ENCODE measurements around the gene ASXL1. TPM values are rescaled to one million over a fixed set of nuclear protein-coding genes. Genes with fewer than 3 reads are reported as not detected.

ASXL1 gene
- total RNA-seq: 10 to 100 TPM; 61.8 to 96.4 TPM
- 10 to 100 TPM; 24.2 to 27.0 TPM for polyA plus RNA-seq
- long read RNA-seq, donor 1, full-length matches to known transcripts: 3 of 8 reads
- long read RNA-seq, donor 1, partial matches to known transcripts: 5 of 8 reads
- long read RNA-seq, donor 1, other reads (novel, unspliced or antisense): 0 of 8 reads
- long read RNA-seq, donor 2: 0 reads
- long read RNA-seq, donor 3, full-length matches to known transcripts: 3 of 3 reads
- long read RNA-seq, donor 3, partial matches to known transcripts: 0 of 3 reads
- long read RNA-seq, donor 3, other reads (novel, unspliced or antisense): 0 of 3 reads
- long read RNA-seq, donor 4, full-length matches to known transcripts: 2 of 2 reads
- long read RNA-seq, donor 4, partial matches to known transcripts: 0 of 2 reads
- long read RNA-seq, donor 4, other reads (novel, unspliced or antisense): 0 of 2 reads
- long read RNA-seq, donor 5, full-length matches to known transcripts: 5 of 13 reads
- long read RNA-seq, donor 5, partial matches to known transcripts: 8 of 13 reads
- long read RNA-seq, donor 5, other reads (novel, unspliced or antisense): 0 of 13 reads

DNA sequence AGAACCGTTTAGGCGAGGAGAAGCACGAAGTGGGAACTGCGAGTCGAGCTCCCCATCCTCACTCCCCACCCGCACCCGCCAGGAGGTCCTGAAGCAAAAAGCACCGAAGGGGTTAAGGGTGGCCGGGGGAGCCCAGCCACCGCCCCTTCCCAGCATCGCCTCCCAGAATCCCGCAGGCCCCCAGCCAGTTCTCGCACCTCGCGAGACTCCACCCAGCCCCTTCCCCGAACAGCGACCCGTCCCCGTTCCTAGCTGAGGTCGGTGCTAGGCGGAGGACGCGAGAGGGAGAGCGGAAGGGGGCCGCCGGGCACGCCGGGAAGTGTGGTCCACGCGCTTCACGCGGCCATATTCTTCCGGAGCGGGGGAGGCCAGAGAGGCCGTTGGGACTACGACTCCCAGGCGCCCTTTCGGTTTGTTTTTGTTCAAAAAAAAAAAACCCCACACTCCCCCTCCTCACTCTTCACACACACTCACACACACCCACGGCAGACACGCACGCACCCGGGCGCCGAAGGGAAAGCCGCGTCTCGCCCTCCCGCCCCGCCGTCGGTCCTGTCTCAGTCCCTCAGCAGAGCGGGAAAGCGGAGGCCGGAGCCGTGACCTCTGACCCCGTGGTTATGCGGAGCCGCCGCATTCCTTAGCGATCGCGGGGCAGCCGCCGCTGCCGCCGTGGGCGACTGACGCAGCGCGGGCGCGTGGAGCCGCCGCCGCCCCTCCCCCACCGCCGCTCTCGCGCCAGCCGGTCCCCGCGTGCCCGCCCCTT is at the start of gene ASXL1:
Gene ASXL1 (plus strand): TSS at position 463 of the 763 bp plus-strand sequence. CDS start 445 bp downstream, outside the sequence.
- peak within 1 kb of the TSS; percentile 82 to 92 for H3K9ac ChIP-seq (ENCODE audit: insufficient read depth in 1 of 2, low read length in 2 of 2)
- no peaks in the 10 kb centered on the region for H3K36me3 ChIP-seq (ENCODE audit: control insufficient read depth in 4 of 4, insufficient read depth in 4 of 4, low read length in 4 of 4)
- peak within 1 kb of the TSS; percentile 68 for H3K4me3 ChIP-seq
- peak; percentile 99 to 100 (median 100) for DNase-seq
- ATAC-seq (ENCODE audit: insufficient read depth, low FRiP score): peak; percentile 94
- no peaks in the 10 kb centered on the region for H3K27me3 ChIP-seq (ENCODE audit: control insufficient read depth in 3 of 3, insufficient read depth in 3 of 3, low read length in 2 of 3)
- H3K4me1 ChIP-seq (ENCODE audit: control insufficient read depth in 5 of 5, insufficient read depth in 5 of 5, low read length in 5 of 5): peaks cover 0 to 18% (median 7%) of the 10 kb centered on the region in 5 donors
- TF ChIP-seq, protein P1, sequence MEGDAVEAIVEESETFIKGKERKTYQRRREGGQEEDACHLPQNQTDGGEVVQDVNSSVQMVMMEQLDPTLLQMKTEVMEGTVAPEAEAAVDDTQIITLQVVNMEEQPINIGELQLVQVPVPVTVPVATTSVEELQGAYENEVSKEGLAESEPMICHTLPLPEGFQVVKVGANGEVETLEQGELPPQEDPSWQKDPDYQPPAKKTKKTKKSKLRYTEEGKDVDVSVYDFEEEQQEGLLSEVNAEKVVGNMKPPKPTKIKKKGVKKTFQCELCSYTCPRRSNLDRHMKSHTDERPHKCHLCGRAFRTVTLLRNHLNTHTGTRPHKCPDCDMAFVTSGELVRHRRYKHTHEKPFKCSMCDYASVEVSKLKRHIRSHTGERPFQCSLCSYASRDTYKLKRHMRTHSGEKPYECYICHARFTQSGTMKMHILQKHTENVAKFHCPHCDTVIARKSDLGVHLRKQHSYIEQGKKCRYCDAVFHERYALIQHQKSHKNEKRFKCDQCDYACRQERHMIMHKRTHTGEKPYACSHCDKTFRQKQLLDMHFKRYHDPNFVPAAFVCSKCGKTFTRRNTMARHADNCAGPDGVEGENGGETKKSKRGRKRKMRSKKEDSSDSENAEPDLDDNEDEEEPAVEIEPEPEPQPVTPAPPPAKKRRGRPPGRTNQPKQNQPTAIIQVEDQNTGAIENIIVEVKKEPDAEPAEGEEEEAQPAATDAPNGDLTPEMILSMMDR (IDR thresholded peaks at IDR 0.05; ENCODE audit: control extremely low read depth, extremely low read depth): no peak
- WGBS, 2 donors: 0% methylated on average over 68 to 83 of the region's 83 CpGs
- peaks cover 0 to 5% (median 0%) of the 10 kb centered on the region in 4 donors for H3K9me3 ChIP-seq (ENCODE audit: control insufficient read depth in 4 of 4, insufficient read depth in 3 of 4, low read length in 3 of 4)
- peak within 1 kb of the TSS; percentile 93 to 99 for H3K27ac ChIP-seq (ENCODE audit: low read depth in 1 of 2, low read length in 1 of 2)

DNA sequence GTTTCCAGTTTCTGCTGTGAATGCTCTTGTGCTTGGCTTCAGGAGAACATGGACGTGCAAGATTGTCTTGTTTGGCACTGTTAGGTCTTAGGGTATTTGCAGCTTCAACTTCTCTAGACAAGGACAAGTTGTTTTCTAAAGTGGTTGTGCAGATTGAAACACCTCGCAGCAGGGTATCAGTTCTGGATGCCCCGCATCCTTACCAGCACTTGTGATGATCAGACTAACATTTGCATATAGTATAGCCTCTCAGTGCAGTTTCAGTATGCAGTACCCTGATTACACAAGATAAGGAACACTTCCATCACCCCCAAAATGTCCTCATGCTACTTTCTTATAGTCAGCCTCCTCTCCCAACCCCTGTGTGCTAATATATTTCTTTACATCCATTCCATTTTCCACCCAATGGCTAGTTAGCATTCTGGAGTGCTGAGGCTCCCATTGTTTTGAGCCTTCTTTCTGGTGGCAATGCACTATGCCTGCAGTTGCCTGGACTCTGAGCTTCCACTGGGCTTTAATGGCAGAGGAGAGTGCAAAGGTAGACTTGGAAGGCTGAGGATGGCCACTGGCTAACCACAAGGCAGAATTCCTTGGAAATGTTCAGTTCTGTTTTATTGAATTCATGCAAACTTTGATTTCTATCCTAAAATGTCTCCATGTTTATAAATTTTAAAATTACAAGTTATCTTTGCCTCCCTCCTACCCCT is 45.3 kb upstream of the ASXL1 start:
- H3K9ac ChIP-seq (ENCODE audit: insufficient read depth in 1 of 2, low read length in 2 of 2): no peak overlapping the region
- DNase-seq: no peak
- TF ChIP-seq, protein P1 (IDR thresholded peaks at IDR 0.05; ENCODE audit: control extremely low read depth, extremely low read depth): no peak
- no peak overlapping the region for H3K27ac ChIP-seq (ENCODE audit: low read depth in 1 of 2, low read length in 1 of 2)
- H3K27me3 ChIP-seq (ENCODE audit: control insufficient read depth in 3 of 3, insufficient read depth in 3 of 3, low read length in 2 of 3): no peaks in the 10 kb centered on the region
- no peaks in the 10 kb centered on the region for H3K4me1 ChIP-seq (ENCODE audit: control insufficient read depth in 5 of 5, insufficient read depth in 5 of 5, low read length in 5 of 5)
- H3K9me3 ChIP-seq (ENCODE audit: control insufficient read depth in 4 of 4, insufficient read depth in 3 of 4, low read length in 3 of 4): no peaks in the 10 kb centered on the region
- WGBS, 2 donors: 61 to 82% methylated on average over 3 of the region's 3 CpGs
- H3K36me3 ChIP-seq (ENCODE audit: control insufficient read depth in 4 of 4, insufficient read depth in 4 of 4, low read length in 4 of 4): peaks cover 15 to 31% (median 21%) of the 10 kb centered on the region in 4 donors
- no peak for ATAC-seq (ENCODE audit: insufficient read depth, low FRiP score)
- no peak overlapping the region for H3K4me3 ChIP-seq

DNA sequence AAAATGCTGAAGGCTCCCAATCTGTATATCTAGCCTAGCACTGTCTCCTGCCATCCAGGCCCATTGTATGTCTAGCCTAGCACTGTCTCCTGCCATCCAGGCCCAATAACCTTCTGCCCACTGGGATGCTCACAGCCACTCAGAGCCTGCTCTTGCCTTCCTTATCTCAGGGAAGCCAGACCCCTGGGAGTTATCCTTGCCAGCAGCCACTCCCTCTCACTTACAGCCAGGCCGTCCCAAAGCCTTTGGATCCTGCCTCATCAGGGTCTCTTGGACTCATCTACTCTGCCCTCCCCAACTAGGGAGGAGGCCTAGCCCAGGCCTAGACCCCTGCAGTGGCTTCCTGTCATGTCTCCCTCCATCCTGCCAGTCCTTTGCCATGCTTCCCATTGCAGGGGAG is 43.4 kb upstream of the ASXL1 start:
- H3K4me1 ChIP-seq (ENCODE audit: control insufficient read depth in 5 of 5, insufficient read depth in 5 of 5, low read length in 5 of 5): no peaks in the 10 kb centered on the region
- TF ChIP-seq, protein P1 (IDR thresholded peaks at IDR 0.05; ENCODE audit: control extremely low read depth, extremely low read depth): no peak
- ATAC-seq (ENCODE audit: insufficient read depth, low FRiP score): no peak
- DNase-seq: no peak
- H3K36me3 ChIP-seq (ENCODE audit: control insufficient read depth in 4 of 4, insufficient read depth in 4 of 4, low read length in 4 of 4): peaks cover 16 to 30% (median 23%) of the 10 kb centered on the region in 4 donors
- no peak overlapping the region for H3K4me3 ChIP-seq
- H3K27ac ChIP-seq (ENCODE audit: low read depth in 1 of 2, low read length in 1 of 2): no peak overlapping the region
- H3K9ac ChIP-seq (ENCODE audit: insufficient read depth in 1 of 2, low read length in 2 of 2): no peak overlapping the region
- 73 to 89% methylated on average over 1 of the region's 1 CpG for WGBS, 2 donors
- no peaks in the 10 kb centered on the region for H3K9me3 ChIP-seq (ENCODE audit: control insufficient read depth in 4 of 4, insufficient read depth in 3 of 4, low read length in 3 of 4)
- H3K27me3 ChIP-seq (ENCODE audit: control insufficient read depth in 3 of 3, insufficient read depth in 3 of 3, low read length in 2 of 3): no peaks in the 10 kb centered on the region

Data from lung (tissue), 16 donors.